IMR-90 (cell line): ENCODE results near the gene OR52E5. TPM values are rescaled to one million over a fixed set of nuclear protein-coding genes. Genes with fewer than 3 reads are reported as not detected.

Experiments used
- ATAC-seq: fragments of 200-7000 bp; cut with Tn5 transposase; 2 replicates; pipeline ENCODE4 v1.9.1; 2020; ENCODE audit warnings: low read depth, mild to moderate bottlenecking, moderate library complexity
- BruUV-seq: library from RNA; stranded (reverse); fragments of 400-500 nt; replicated peaks from 2 replicates; lab custom pipeline; 2021; lab: Mats Ljungman, UMichigan
- CTCF ChIA-PET: fragments of 300-600 bp; formaldehyde crosslinking; extraction: SDS; loops from one replicate; lab custom pipeline; 2021; ENCODE audit warnings: antibody characterized with exemption; lab: Yijun Ruan, JAX
- POLR2A ChIA-PET: fragments of 300-600 bp; sonication (Branson Sonifier 250); formaldehyde crosslinking; loops from one replicate; lab custom pipeline; 2022; ENCODE audit warnings: antibody characterized with exemption; ENCODE audit not compliant: unreplicated experiment; lab: Charles Lee
- DNase-seq: peaks from one replicate; pipeline ENCODE4 v3.0.0; 2013
- H2AFZ ChIP-seq: replicated peaks from 2 replicates; pipeline ENCODE3; 2013; ENCODE audit warnings: low read length, mild to moderate bottlenecking; ENCODE audit not compliant: poor library complexity
- H2AK5ac ChIP-seq: 2 replicates; pipeline ENCODE4 v1.6.1; 2013; ENCODE audit warnings: low read depth, low read length, inconsistent platforms
- H2AK9ac ChIP-seq: replicated peaks from 2 replicates; pipeline ENCODE3; 2013; ENCODE audit warnings: mild to moderate bottlenecking, low read depth, low read length, moderate library complexity; ENCODE audit not compliant: poor library complexity
- H2BK120ac ChIP-seq: 2 replicates; pipeline ENCODE4 v1.6.1; 2013; ENCODE audit warnings: low read depth, low read length, inconsistent platforms
- H2BK15ac ChIP-seq: 3 replicates; pipeline ENCODE4 v1.6.1; 2013; ENCODE audit warnings: low read depth, low read length, inconsistent platforms
- H2BK20ac ChIP-seq: 2 replicates; pipeline ENCODE4 v1.6.1; 2013; ENCODE audit warnings: low read depth, mild to moderate bottlenecking, inconsistent platforms, low read length, moderate library complexity
- H2BK5ac ChIP-seq: 2 replicates; pipeline ENCODE4 v1.6.1; 2013; ENCODE audit warnings: mild to moderate bottlenecking, low read depth, low read length, inconsistent platforms; ENCODE audit not compliant: poor library complexity, severe bottlenecking
- H3K14ac ChIP-seq: replicated peaks from 2 replicates; pipeline ENCODE4 v1.6.1; 2013; ENCODE audit warnings: low read depth, low read length, inconsistent platforms
- H3K18ac ChIP-seq: 2 replicates; pipeline ENCODE4 v1.6.1; 2013; ENCODE audit warnings: low read depth, low read length, control low read depth
- H3K23ac ChIP-seq: 2 replicates; pipeline ENCODE4 v1.6.1; 2013; ENCODE audit warnings: low read depth, low read length, inconsistent platforms
- H3K27ac ChIP-seq: 2 replicates; pipeline ENCODE4 v1.5.1; 2013; ENCODE audit warnings: mild to moderate bottlenecking, control low read depth, low read length; ENCODE audit not compliant: insufficient read depth
- H3K27me3 ChIP-seq: 2 replicates; pipeline ENCODE4 v1.6.1; 2013; ENCODE audit warnings: low read length; ENCODE audit not compliant: control insufficient read depth, insufficient read depth
- H3K36me3 ChIP-seq: 2 replicates; pipeline ENCODE4 v1.6.1; 2013; ENCODE audit warnings: low read length, mixed read lengths; ENCODE audit not compliant: control insufficient read depth, insufficient read depth
- H3K4ac ChIP-seq: 2 replicates; pipeline ENCODE4 v1.6.1; 2013; ENCODE audit warnings: low read depth, low read length, inconsistent platforms
- H3K4me1 ChIP-seq: 2 replicates; pipeline ENCODE4 v1.6.1; 2013; ENCODE audit warnings: low read length, mixed read lengths; ENCODE audit not compliant: control insufficient read depth, insufficient read depth
- H3K4me2 ChIP-seq: 2 replicates; pipeline ENCODE4 v1.6.1; 2013; ENCODE audit warnings: low read depth, mild to moderate bottlenecking, control low read depth, low read length, moderate library complexity
- H3K4me3 ChIP-seq: 2 replicates; pipeline ENCODE4 v1.5.1; 2013; ENCODE audit warnings: low read depth, mild to moderate bottlenecking, control low read depth, low read length, moderate library complexity; ENCODE audit not compliant: insufficient read depth
- H3K56ac ChIP-seq: 2 replicates; pipeline ENCODE4 v1.6.1; 2013; ENCODE audit warnings: low read length, inconsistent platforms; ENCODE audit not compliant: insufficient read depth; ENCODE audit errors: extremely low read depth
- H3K79me1 ChIP-seq, 2 experiments: 2 replicates each; pipeline ENCODE4 v1.6.1; 2013; ENCODE audit warnings: low read length in 2 of 2, inconsistent platforms in 1 of 2, low read depth in 1 of 2
- H3K9ac ChIP-seq: 2 replicates; pipeline ENCODE4 v1.6.1; 2013; ENCODE audit warnings: low read depth, low read length, control low read depth
- H3K9me1 ChIP-seq: 2 replicates; pipeline ENCODE4 v1.6.1; 2013; ENCODE audit warnings: low read length, inconsistent platforms; ENCODE audit not compliant: insufficient read depth
- H3K9me3 ChIP-seq: 2 replicates; pipeline ENCODE4 v1.6.1; 2013; ENCODE audit warnings: low read length; ENCODE audit not compliant: control insufficient read depth, insufficient read depth
- H4K20me1 ChIP-seq: 2 replicates; pipeline ENCODE4 v1.6.1; 2013; ENCODE audit warnings: low read length, inconsistent platforms; ENCODE audit not compliant: insufficient read depth
- H4K5ac ChIP-seq: 2 replicates; pipeline ENCODE4 v1.6.1; 2013; ENCODE audit warnings: mild to moderate bottlenecking, low read depth, low read length, control low read depth
- H4K8ac ChIP-seq, 2 experiments: 2 replicates each; pipeline ENCODE4 v1.6.1; 2013; ENCODE audit warnings: low read depth in 2 of 2, low read length in 2 of 2, control low read depth in 1 of 2, inconsistent platforms in 1 of 2
- H4K91ac ChIP-seq: 2 replicates; pipeline ENCODE4 v1.6.1; 2013; ENCODE audit warnings: low read depth, low read length, inconsistent platforms; ENCODE audit not compliant: insufficient read depth
- BHLHE40 ChIP-seq: fragments of 150-350 bp; IDR thresholded peaks from 2 replicates; pipeline ENCODE4 v1.6.1; 2016; ENCODE audit warnings: mild to moderate bottlenecking, low read depth, low read length
- CEBPB ChIP-seq: IDR thresholded peaks from 2 replicates; pipeline ENCODE4 v1.6.1; 2012; ENCODE audit warnings: low read depth, low read length, improper control_type of control experiment
- CHD1 ChIP-seq: IDR thresholded peaks from 2 replicates; pipeline ENCODE4 v1.6.1; 2012; ENCODE audit warnings: low read depth, low read length, improper control_type of control experiment
- CTCF ChIP-seq: conservative IDR thresholded peaks from 2 replicates; pipeline ENCODE4 v1.5.1; 2012; ENCODE audit warnings: mild to moderate bottlenecking, low read depth, low read length, improper control_type of control experiment
- FOS ChIP-seq: fragments of 150-350 bp; IDR thresholded peaks from 2 replicates; pipeline ENCODE4 v1.6.1; 2016; ENCODE audit warnings: low read depth, low read length
- MAFK ChIP-seq: IDR thresholded peaks from 2 replicates; pipeline ENCODE4 v1.6.1; 2012; ENCODE audit warnings: low read depth, low read length, improper control_type of control experiment
- MAZ ChIP-seq: IDR thresholded peaks from 2 replicates; pipeline ENCODE4 v1.6.1; 2012; ENCODE audit warnings: low read depth, mild to moderate bottlenecking, low read length, improper control_type of control experiment, moderate library complexity, borderline replicate concordance
- MXI1 ChIP-seq: IDR thresholded peaks from 2 replicates; pipeline ENCODE4 v1.6.1; 2012; ENCODE audit warnings: low read depth, mild to moderate bottlenecking, low read length, moderate library complexity, borderline replicate concordance
- NFE2L2 ChIP-seq: fragments of 150-350 bp; IDR thresholded peaks from 2 replicates; pipeline ENCODE4 v1.6.1; 2016; ENCODE audit warnings: low read depth, mild to moderate bottlenecking, low read length
- POLR2A ChIP-seq: IDR thresholded peaks from 2 replicates; pipeline ENCODE4 v1.6.1; 2012; ENCODE audit warnings: mild to moderate bottlenecking, low read depth, low read length
- RAD21 ChIP-seq: IDR thresholded peaks from 2 replicates; pipeline ENCODE4 v1.6.1; 2012; ENCODE audit warnings: low read length, improper control_type of control experiment
- RCOR1 ChIP-seq: IDR thresholded peaks from 2 replicates; pipeline ENCODE4 v1.6.1; 2012; ENCODE audit warnings: mild to moderate bottlenecking, low read length, improper control_type of control experiment; ENCODE audit not compliant: insufficient replicate concordance
- RFX5 ChIP-seq: IDR thresholded peaks from 2 replicates; pipeline ENCODE4 v1.8.0; 2012; ENCODE audit warnings: low read depth, mild to moderate bottlenecking, low read length, moderate library complexity
- SMC3 ChIP-seq: fragments of 150-350 bp; IDR thresholded peaks from 2 replicates; pipeline ENCODE4 v1.6.1; 2016; ENCODE audit warnings: low read depth, mild to moderate bottlenecking, antibody characterized with exemption, low read length, moderate library complexity
- USF2 ChIP-seq: fragments of 150-350 bp; IDR thresholded peaks from 2 replicates; pipeline ENCODE4 v1.6.1; 2017; ENCODE audit warnings: mild to moderate bottlenecking, antibody characterized with exemption, low read length, low read depth
- WGBS, 2 experiments: methylation state at CpG; one replicate each; pipeline versions ENCODE4 v1.1.5 to v1.1.7; 2013; ENCODE audit warnings: missing lambda C conversion rate in 2 of 2; ENCODE audit not compliant: insufficient read length in 1 of 2; ENCODE audit errors: extremely low coverage in 2 of 2; 5-methylcytosine and 5-hydroxymethylcytosine counted together
- dilution Hi-C: fragments of 300-500 bp; cut with HindIII; formaldehyde crosslinking; loops from one replicate; pipeline ENCODE4 v1.14.3; 2018; ENCODE audit warnings: low sequenced_read_pairs; ENCODE audit not compliant: unreplicated experiment
- in situ Hi-C: fragments of 300-500 bp; cut with MboI; formaldehyde crosslinking; loops from 3 replicates; pipeline ENCODE4 v1.14.3; 2019; ENCODE audit warnings: low sequenced_read_pairs, inconsistent platforms, mixed read lengths
- intact Hi-C: fragments of 100-400 bp; cut with micrococcal nuclease; formaldehyde crosslinking; loops from 2 replicates; pipeline ENCODE4 v1.10.0; 2022
- polyA plus RNA-seq, 3 experiments: library from polyadenylated mRNA; depleted of rRNA; stranded (reverse); fragments of >200 nt; gene quantifications; 2 replicates each; pipeline ENCODE4 v1.2.3, GENCODE V29; 2012; ENCODE audit warnings: low replicate concordance in 1 of 3
- total RNA-seq: library from RNA; depleted of rRNA; stranded (reverse); fragments of >200 nt; gene quantifications from 2 replicates; pipeline ENCODE4 v1.2.3, GENCODE V29; 2012
- TF ChIP-seq, protein P1 (sequence below): fragments of 150-350 bp; IDR thresholded peaks from 2 replicates; pipeline ENCODE4 v1.6.1; 2016; ENCODE audit warnings: low read depth, mild to moderate bottlenecking, low read length, moderate library complexity, borderline replicate concordance

The OR52E5 gene
- total and polyA plus RNA-seq, 2 of the 4 experiments (the other 2 are of a cell fraction) = not detected

GRCh38 chr11:5928811-5929210, 35.8 kb downstream of the OR52E5 start:
- H3K18ac ChIP-seq = no peak overlapping the region
- no peak overlapping the region for H3K4me2 ChIP-seq
- H3K27me3 ChIP-seq = no peaks in the 10 kb centered on the region
- no peak overlapping the region for H2BK20ac ChIP-seq
- DNase-seq = no peak
- no peak overlapping the region for H3K9ac ChIP-seq
- no peak overlapping the region for H3K27ac ChIP-seq
- H2BK120ac ChIP-seq = no peak overlapping the region
- H2AK9ac ChIP-seq = no peak overlapping the region
- no peak for ATAC-seq
- no peak overlapping the region for H4K5ac ChIP-seq
- dilution Hi-C loops = no loop called here
- H3K56ac ChIP-seq = no peak overlapping the region
- H3K9me1 ChIP-seq = no peaks in the 10 kb centered on the region
- no peak overlapping the region for H2AFZ ChIP-seq
- no peaks in the 10 kb centered on the region for H4K20me1 ChIP-seq
- H3K23ac ChIP-seq = no peak overlapping the region
- no peak overlapping the region for H3K14ac ChIP-seq
- WGBS, 2 experiments = 65% methylated on average over 4 of the region's 15 CpGs; no CpG with 5 or more reads in 1 of the 2 experiments
- H3K9me3 ChIP-seq = peaks cover 41% of the 10 kb centered on the region
- H2BK5ac ChIP-seq = no peak overlapping the region
- no peak overlapping the region for H2BK15ac ChIP-seq
- no peak overlapping the region for H2AK5ac ChIP-seq
- BruUV-seq = no TSS peak
- in situ Hi-C loops = no loop called here
- ChIA-PET CTCF (no interaction called here), POLR2A (no interaction called here)
- intact Hi-C loops = no loop called here
- no peak for TF ChIP-seq MAFK
- TF ChIP-seq POLR2A = no peak
- no peak for TF ChIP-seq NFE2L2
- TF ChIP-seq CHD1 = no peak
- no peak for TF ChIP-seq CTCF
- no peak for TF ChIP-seq MXI1
- TF ChIP-seq RCOR1 = no peak
- no peak for TF ChIP-seq SMC3
- TF ChIP-seq, protein P1, sequence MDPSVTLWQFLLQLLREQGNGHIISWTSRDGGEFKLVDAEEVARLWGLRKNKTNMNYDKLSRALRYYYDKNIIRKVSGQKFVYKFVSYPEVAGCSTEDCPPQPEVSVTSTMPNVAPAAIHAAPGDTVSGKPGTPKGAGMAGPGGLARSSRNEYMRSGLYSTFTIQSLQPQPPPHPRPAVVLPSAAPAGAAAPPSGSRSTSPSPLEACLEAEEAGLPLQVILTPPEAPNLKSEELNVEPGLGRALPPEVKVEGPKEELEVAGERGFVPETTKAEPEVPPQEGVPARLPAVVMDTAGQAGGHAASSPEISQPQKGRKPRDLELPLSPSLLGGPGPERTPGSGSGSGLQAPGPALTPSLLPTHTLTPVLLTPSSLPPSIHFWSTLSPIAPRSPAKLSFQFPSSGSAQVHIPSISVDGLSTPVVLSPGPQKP = no peak
- no peak for TF ChIP-seq BHLHE40
- no peak for TF ChIP-seq CEBPB
- no peak for TF ChIP-seq RFX5
- no peak for TF ChIP-seq USF2
- no peak for TF ChIP-seq RAD21
- no peak for TF ChIP-seq MAZ
- TF ChIP-seq FOS = no peak
- H3K4me3 ChIP-seq = no peak overlapping the region
- no peaks in the 10 kb centered on the region for H3K79me1 ChIP-seq
- H3K4me1 ChIP-seq = no peaks in the 10 kb centered on the region
- no peaks in the 10 kb centered on the region for H3K36me3 ChIP-seq
- no peak overlapping the region for H4K91ac ChIP-seq
- no peak overlapping the region for H4K8ac ChIP-seq
- no peak overlapping the region for H3K4ac ChIP-seq
